SU-DHL-6 (cell line): ENCODE results near the gene CDNF.

Source experiments
- H2AFZ ChIP-seq: fragments of 200-600 bp; sonication (generic); 2 replicates; pipeline ENCODE4 v1.6.1; 2014; ENCODE audit warnings: low read depth, mild to moderate bottlenecking, moderate library complexity, mixed read lengths, antibody characterized with exemption, low read length; ENCODE audit not compliant: severe bottlenecking
- H3F3A ChIP-seq: fragments of 200-600 bp; shearing (Covaris generic); 2 replicates; pipeline ENCODE4 v1.6.0; 2016; ENCODE audit warnings: antibody characterized with exemption, mild to moderate bottlenecking; ENCODE audit not compliant: insufficient read depth
- H3K27ac ChIP-seq: fragments of 200-600 bp; sonication (generic); 2 replicates; pipeline ENCODE4 v1.5.1; 2016; ENCODE audit warnings: low read depth, mild to moderate bottlenecking, low read length, moderate library complexity, mixed read lengths
- H3K27me3 ChIP-seq: fragments of 200-600 bp; sonication (generic), shearing (Covaris generic); 2 replicates; pipeline ENCODE4 v1.6.0; 2014; ENCODE audit warnings: mild to moderate bottlenecking, low read length
- H3K36me3 ChIP-seq: fragments of 200-600 bp; sonication (generic); 2 replicates; pipeline ENCODE4 v1.6.1; 2014; ENCODE audit warnings: mild to moderate bottlenecking, low read length, mixed read lengths
- H3K4me2 ChIP-seq: fragments of 300-600, 200-600 bp; shearing (Covaris generic), sonication (generic); 2 replicates; pipeline ENCODE4 v1.6.0; 2014; ENCODE audit warnings: low read length, low read depth, mild to moderate bottlenecking; ENCODE audit not compliant: poor library complexity, severe bottlenecking
- H3K4me3 ChIP-seq: fragments of 200-600 bp; sonication (generic); 2 replicates; pipeline ENCODE4 v1.5.1; 2014; ENCODE audit warnings: antibody characterized with exemption, low read length, mild to moderate bottlenecking, mixed read lengths; ENCODE audit not compliant: insufficient read depth, poor library complexity, severe bottlenecking
- H3K79me2 ChIP-seq: fragments of 200-600 bp; sonication (generic); 2 replicates; pipeline ENCODE4 v1.6.1; 2014; ENCODE audit warnings: mild to moderate bottlenecking, low read length, moderate library complexity; ENCODE audit not compliant: insufficient read depth
- H3K9ac ChIP-seq: fragments of 200-600 bp; sonication (generic); 2 replicates; pipeline ENCODE4 v1.7.0; 2014; ENCODE audit warnings: mild to moderate bottlenecking, low read length
- H3K9me2 ChIP-seq: fragments of 200-600 bp; sonication (generic); replicated peaks from 2 replicates; pipeline ENCODE4 v1.6.1; 2014; ENCODE audit warnings: low read length; ENCODE audit not compliant: insufficient read depth
- H3K9me3 ChIP-seq: fragments of 200-600 bp; sonication (generic); 2 replicates; pipeline ENCODE4 v1.6.1; 2014; ENCODE audit warnings: low read length, mixed read lengths; ENCODE audit not compliant: insufficient read depth
- H4K20me1 ChIP-seq: fragments of 200-600 bp; sonication (generic); 2 replicates; pipeline ENCODE4 v1.6.1; 2014; ENCODE audit warnings: low read depth, mild to moderate bottlenecking, antibody characterized with exemption, low read length, moderate library complexity, mixed read lengths
- CTCF ChIP-seq: fragments of 200-600 bp; sonication (generic); IDR thresholded peaks from one replicate; pipeline ENCODE4 v1.5.1; 2017; ENCODE audit warnings: antibody characterized with exemption, mild to moderate bottlenecking, low read length, moderate library complexity; ENCODE audit not compliant: insufficient read depth, poor library complexity, severe bottlenecking
- EZH2phosphoT487 ChIP-seq: fragments of 200-600 bp; sonication (generic), shearing (Covaris generic); conservative IDR thresholded peaks from 2 replicates; pipeline ENCODE4 v1.6.1; 2018; ENCODE audit warnings: mild to moderate bottlenecking, antibody characterized with exemption, low read length, moderate library complexity, mixed read lengths

Gene CDNF

GRCh38 chr10:14879928-14880193 is 42.0 kb upstream of the CDNF start:
- H3K9me3 ChIP-seq = no peaks in the 10 kb centered on the region
- H4K20me1 ChIP-seq = no peaks in the 10 kb centered on the region
- H3K4me2 ChIP-seq = peak overlapping the region; percentile 93
- H3K9ac ChIP-seq = peak overlapping the region; percentile 98
- H3F3A ChIP-seq = peaks cover 13% of the 10 kb centered on the region
- TF ChIP-seq EZH2phosphoT487 = no peak
- no peaks in the 10 kb centered on the region for H3K9me2 ChIP-seq
- peak overlapping the region; percentile 79 for H3K4me3 ChIP-seq
- no peak overlapping the region for H2AFZ ChIP-seq
- H3K27me3 ChIP-seq = no peaks in the 10 kb centered on the region
- H3K27ac ChIP-seq = peak overlapping the region; percentile 63; the same call in 1 of the 2 replicates
- peaks cover 85% of the 10 kb centered on the region for H3K79me2 ChIP-seq
- peaks cover 20% of the 10 kb centered on the region for H3K36me3 ChIP-seq

GRCh38 chr10:14879124-14879927 is 41.5 kb upstream of the CDNF start:
- Histone ChIP-seq H2AFZ (peak overlapping the region; percentile 72), H3K79me2 (peaks cover 80% of the 10 kb centered on the region), H3K27ac (peak overlapping the region; percentile 63), H3K4me3 (peak overlapping the region; percentile 79), H3K9me2 (no peaks in the 10 kb centered on the region), H3K36me3 (peaks cover 19% of the 10 kb centered on the region), H4K20me1 (no peaks in the 10 kb centered on the region), H3K27me3 (no peaks in the 10 kb centered on the region), H3K9ac (peak overlapping the region; percentile 98), H3F3A (peaks cover 16% of the 10 kb centered on the region), H3K9me3 (no peaks in the 10 kb centered on the region), H3K4me2 (peak overlapping the region; percentile 93)
- TF ChIP-seq EZH2phosphoT487 = no peak
- TF ChIP-seq CTCF = no peak

GRCh38 chr10:14878266-14879123 is 40.7 kb upstream of the CDNF start, which contains the start of gene SUV39H2:
Gene SUV39H2 (plus strand): TSS chr10:14878866. CDS start chr10:14878889, 23 bp downstream.
- Histone ChIP-seq H3F3A (peaks cover 25% of the 10 kb centered on the region), H2AFZ (peak within 1 kb of the TSS; percentile 72), H3K9me2 (no peaks in the 10 kb centered on the region), H3K27me3 (no peaks in the 10 kb centered on the region), H3K36me3 (peaks cover 19% of the 10 kb centered on the region; the same call in 1 of the 2 replicates), H3K4me2 (peak within 1 kb of the TSS; percentile 99), H3K79me2 (peaks cover 72% of the 10 kb centered on the region), H3K4me3 (peak within 1 kb of the TSS; percentile 79), H4K20me1 (no peaks in the 10 kb centered on the region), H3K9me3 (no peaks in the 10 kb centered on the region), H3K9ac (peak within 1 kb of the TSS; percentile 98), H3K27ac (peak within 1 kb of the TSS; percentile 63)
- TF ChIP-seq EZH2phosphoT487 (no peak), CTCF (no peak)
